Activated naive CD8-positive, alpha-beta T cell treated with anti-CD3 and anti-CD28 coated beads, Interleukin-2, amount 50 U/mL, for 24 hours (primary cell): ENCODE results near the gene AFG3L2.
"Not testable (repeated sequence)": the region's sequence is repeated elsewhere in the genome, so short reads cannot be mapped to it uniquely, and the experiment has no call there.

Experiments
- ATAC-seq: fragments of 150-1000 bp; cut with Tn5 transposase; one replicate; pipeline ENCODE4 v1.10.0; 2021
- DNase-seq: peaks from one replicate; pipeline ENCODE4 v3.0.0; 2021
- H3K27ac Mint-ChIP-seq: one replicate; pipeline ENCODE4 v1.8.0; 2021; ENCODE audit warnings: mild to moderate bottlenecking, mixed read lengths
- H3K27me3 Mint-ChIP-seq: one replicate; pipeline ENCODE4 v1.8.0; 2021; ENCODE audit warnings: mixed read lengths
- H3K36me3 Mint-ChIP-seq: one replicate; pipeline ENCODE4 v1.8.0; 2021; ENCODE audit warnings: low read depth, mixed read lengths
- H3K4me1 Mint-ChIP-seq: one replicate; pipeline ENCODE4 v1.8.0; 2021; ENCODE audit warnings: mixed read lengths
- H3K4me3 Mint-ChIP-seq: one replicate; pipeline ENCODE4 v1.8.0; 2021; ENCODE audit warnings: mild to moderate bottlenecking, moderate library complexity, mixed read lengths
- H3K9me3 Mint-ChIP-seq: one replicate; pipeline ENCODE4 v1.8.0; 2021; ENCODE audit warnings: mixed read lengths

AFG3L2 gene

DNA sequence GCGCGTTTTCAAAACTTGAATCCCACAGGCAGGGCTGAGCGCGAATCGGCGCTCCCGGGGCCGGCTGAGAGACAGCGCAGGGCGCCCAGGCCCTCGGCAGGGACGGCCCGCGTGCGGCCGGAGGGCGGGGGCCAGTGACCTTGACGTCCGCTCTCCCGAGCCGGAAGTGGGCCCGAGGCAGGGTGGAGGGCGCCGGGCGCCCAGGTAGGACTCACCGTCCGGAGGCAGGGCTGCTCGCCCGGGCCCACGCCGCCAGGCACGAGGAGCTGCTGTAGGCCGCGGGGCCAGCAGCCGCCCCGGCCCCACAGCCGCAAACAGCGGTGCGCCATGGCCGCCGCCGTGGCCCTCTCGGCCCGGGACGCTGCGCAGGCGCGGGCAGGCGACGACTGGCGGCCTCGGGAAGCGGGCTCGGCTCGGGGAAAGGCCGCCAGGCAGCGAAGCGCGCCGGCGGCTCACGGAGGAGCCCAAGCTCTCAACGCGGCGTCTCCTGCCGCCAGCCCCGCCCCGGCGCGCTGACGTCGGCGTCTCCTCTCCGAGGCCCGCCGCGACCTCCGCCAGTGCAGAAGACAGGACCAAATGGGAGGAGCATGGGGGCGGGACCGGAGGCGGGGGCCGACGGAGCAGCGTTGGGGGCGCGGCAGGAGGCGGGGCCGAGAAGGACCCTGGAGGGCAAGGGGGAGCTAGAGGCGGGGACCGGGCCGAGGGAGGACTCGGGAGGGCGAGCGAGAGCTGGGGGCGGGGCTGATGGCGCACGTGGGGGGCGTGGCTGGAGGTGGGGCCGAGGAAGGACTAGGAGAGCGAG is at the start of gene AFG3L2:
Gene AFG3L2 (minus strand): TSS at position 474 of the 802 bp plus-strand sequence. CDS start 145 bp downstream, at position 329.
- peak; percentile 100 for DNase-seq
- H3K9me3 Mint-ChIP-seq = no peaks in the 10 kb centered on the region
- peak; percentile 91 for ATAC-seq
- peak within 1 kb of the TSS; percentile 90 for H3K4me3 Mint-ChIP-seq
- peaks cover 41% of the 10 kb centered on the region for H3K4me1 Mint-ChIP-seq
- peak within 1 kb of the TSS; percentile 93 for H3K27ac Mint-ChIP-seq
- peaks cover 2% of the 10 kb centered on the region for H3K27me3 Mint-ChIP-seq
- H3K36me3 Mint-ChIP-seq = peaks cover 25% of the 10 kb centered on the region

DNA sequence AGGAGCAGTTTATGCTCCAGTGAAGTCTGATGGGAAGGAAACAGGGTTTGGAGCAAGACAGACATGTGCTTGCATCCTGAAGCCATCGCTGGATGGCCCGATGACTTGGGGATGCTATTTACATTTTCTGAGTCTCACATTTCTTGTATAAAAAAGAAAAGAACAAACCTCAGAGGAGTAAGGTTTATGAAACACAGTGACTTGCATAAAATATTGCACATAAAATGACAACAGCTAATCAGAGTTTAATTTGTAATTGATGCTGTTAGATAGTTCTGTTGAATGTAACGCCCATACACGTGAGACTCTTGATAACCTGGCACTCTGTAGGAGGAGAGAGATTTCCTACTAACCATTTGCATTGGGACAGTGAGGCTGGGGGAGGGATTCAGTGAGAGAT is 47.2 kb upstream of the AFG3L2 start:
- Mint-ChIP-seq H3K4me3 (no peak overlapping the region), H3K36me3 (peaks cover 3% of the 10 kb centered on the region), H3K4me1 (peaks cover 14% of the 10 kb centered on the region), H3K27ac (no peak overlapping the region), H3K27me3 (peaks cover 4% of the 10 kb centered on the region), H3K9me3 (no peaks in the 10 kb centered on the region)
- ATAC-seq = no peak
- no peak for DNase-seq

DNA sequence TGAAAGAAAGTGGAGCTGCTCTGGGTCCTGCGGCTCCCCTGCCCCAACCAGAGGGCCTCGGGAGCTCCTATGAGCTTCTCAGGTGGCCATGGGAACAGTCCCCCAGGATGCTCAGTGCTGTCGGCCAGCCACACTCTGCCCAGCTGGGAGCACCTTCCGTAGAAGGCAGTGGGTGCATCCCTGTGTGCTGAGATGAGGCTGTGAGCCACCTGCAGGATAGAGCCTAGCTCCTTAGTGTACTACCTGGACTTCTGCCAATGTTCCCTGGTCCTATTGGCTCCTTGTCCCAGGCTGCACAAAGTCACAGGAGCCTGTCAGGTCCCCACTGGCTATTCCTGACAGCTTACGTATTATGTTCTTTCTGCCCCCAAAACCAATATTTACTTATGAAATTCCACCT is 46.8 kb upstream of the AFG3L2 start:
- DNase-seq = no peak
- Mint-ChIP-seq H3K27me3 (peaks cover 4% of the 10 kb centered on the region), H3K9me3 (no peaks in the 10 kb centered on the region), H3K36me3 (peaks cover 3% of the 10 kb centered on the region), H3K27ac (no peak overlapping the region), H3K4me1 (peaks cover 14% of the 10 kb centered on the region), H3K4me3 (no peak overlapping the region)
- ATAC-seq = no peak

DNA sequence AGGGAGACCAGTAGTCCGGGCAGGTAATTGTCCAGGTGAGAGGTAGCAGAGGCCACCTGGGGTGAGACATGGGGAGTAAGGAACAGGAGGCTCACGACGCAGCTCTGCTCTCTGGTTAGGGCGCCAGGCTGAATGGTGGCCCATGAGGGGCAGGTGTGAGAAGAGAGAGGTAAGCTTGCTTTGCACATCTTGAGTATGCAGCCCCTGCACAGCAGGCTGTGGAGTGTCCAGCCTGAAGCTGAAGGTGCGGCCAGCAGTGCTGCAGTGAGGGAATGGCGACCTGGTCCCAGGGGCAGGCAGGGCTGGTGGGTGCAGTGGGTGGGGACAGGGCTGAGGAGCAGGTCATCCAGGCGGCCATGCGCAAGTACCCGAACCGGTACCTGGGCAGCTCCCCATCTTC is 46.4 kb upstream of the AFG3L2 start:
- no peaks in the 10 kb centered on the region for H3K9me3 Mint-ChIP-seq
- H3K4me1 Mint-ChIP-seq = peaks cover 18% of the 10 kb centered on the region
- H3K36me3 Mint-ChIP-seq = peaks cover 3% of the 10 kb centered on the region
- DNase-seq = no peak
- no peak overlapping the region for H3K4me3 Mint-ChIP-seq
- peaks cover 4% of the 10 kb centered on the region for H3K27me3 Mint-ChIP-seq
- no peak for ATAC-seq
- H3K27ac Mint-ChIP-seq = no peak overlapping the region

- Mint-ChIP-seq H3K4me3 (no peak overlapping the region), H3K27me3 (peaks cover 4% of the 10 kb centered on the region), H3K4me1 (peaks cover 19% of the 10 kb centered on the region), H3K9me3 (no peaks in the 10 kb centered on the region), H3K36me3 (peaks cover 3% of the 10 kb centered on the region), H3K27ac (no peak overlapping the region)
- ATAC-seq (no peak), DNase-seq (no peak)
Observed at GRCh38 chr18:12422936-12423335, 45.9 kb upstream of the AFG3L2 start.

GRCh38 chr18:12421732-12422131 is 44.7 kb upstream of the AFG3L2 start:
- Mint-ChIP-seq H3K36me3 (no peaks in the 10 kb centered on the region), H3K27me3 (peaks cover 4% of the 10 kb centered on the region), H3K4me3 (no peak overlapping the region), H3K27ac (no peak overlapping the region), H3K4me1 (peaks cover 14% of the 10 kb centered on the region), H3K9me3 (no peaks in the 10 kb centered on the region)
- DNase-seq (no peak), ATAC-seq (no peak)

- ATAC-seq (no peak), DNase-seq (no peak)
- peaks cover 4% of the 10 kb centered on the region for H3K27me3 Mint-ChIP-seq
- H3K36me3 Mint-ChIP-seq = no peaks in the 10 kb centered on the region
- peak overlapping the region; percentile 39 for H3K27ac Mint-ChIP-seq
- H3K4me3 Mint-ChIP-seq = peak overlapping the region; percentile 66
- no peaks in the 10 kb centered on the region for H3K9me3 Mint-ChIP-seq
- peaks cover 12% of the 10 kb centered on the region for H3K4me1 Mint-ChIP-seq
Observed at GRCh38 chr18:12420821-12421421, 43.9 kb upstream of the AFG3L2 start.

- no peaks in the 10 kb centered on the region for H3K9me3 Mint-ChIP-seq
- no peak overlapping the region for H3K4me3 Mint-ChIP-seq
- DNase-seq (no peak), ATAC-seq (no peak)
- H3K4me1 Mint-ChIP-seq = peaks cover 12% of the 10 kb centered on the region
- H3K36me3 Mint-ChIP-seq = peaks cover 2% of the 10 kb centered on the region
- H3K27me3 Mint-ChIP-seq = peaks cover 4% of the 10 kb centered on the region
- no peak overlapping the region for H3K27ac Mint-ChIP-seq
Observed at GRCh38 chr18:12417687-12418086, 40.7 kb upstream of the AFG3L2 start.

DNA sequence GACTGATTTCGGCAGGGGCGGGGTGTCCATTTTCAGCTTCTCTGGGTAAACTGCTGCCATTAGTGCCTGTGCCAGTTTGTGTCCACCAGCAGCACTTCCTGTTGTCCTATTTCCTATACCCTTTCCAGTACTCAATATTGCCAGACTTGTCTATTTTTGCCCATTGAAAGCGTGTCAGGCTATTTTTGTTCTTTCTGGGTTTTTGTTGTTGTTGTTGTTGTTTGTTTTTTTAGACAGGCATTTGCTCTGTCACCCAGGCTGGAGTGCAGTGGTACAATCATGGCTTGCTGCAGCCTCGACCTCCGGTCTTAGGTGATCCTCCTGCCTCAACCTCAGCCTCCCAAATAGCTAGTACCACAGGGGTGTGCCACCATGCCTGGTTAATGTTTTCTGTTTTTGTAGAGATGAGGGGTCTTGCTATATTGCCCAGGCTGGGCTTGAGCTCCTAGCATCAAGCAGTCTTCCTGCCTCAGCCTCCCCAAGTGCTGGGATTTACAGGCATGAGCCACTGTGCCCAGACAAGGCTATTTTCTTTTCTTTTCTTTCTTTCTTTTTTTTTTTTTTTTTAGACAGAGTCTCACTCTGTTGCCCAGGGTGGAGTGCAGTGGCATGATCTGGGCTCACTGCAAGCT is 39.2 kb upstream of the AFG3L2 start:
- no peak overlapping the region for H3K27ac Mint-ChIP-seq
- no peak overlapping the region for H3K4me3 Mint-ChIP-seq
- peaks cover 2% of the 10 kb centered on the region for H3K27me3 Mint-ChIP-seq
- H3K36me3 Mint-ChIP-seq = peaks cover 2% of the 10 kb centered on the region
- DNase-seq (no peak), ATAC-seq (no peak)
- H3K4me1 Mint-ChIP-seq = peaks cover 11% of the 10 kb centered on the region
- no peaks in the 10 kb centered on the region for H3K9me3 Mint-ChIP-seq

GRCh38 chr18:12411456-12411855 is 34.4 kb upstream of the AFG3L2 start:
- Mint-ChIP-seq H3K9me3 (no peaks in the 10 kb centered on the region), H3K4me1 (peaks cover 17% of the 10 kb centered on the region), H3K27me3 (peaks cover 7% of the 10 kb centered on the region), H3K27ac (no peak overlapping the region), H3K36me3 (peaks cover 2% of the 10 kb centered on the region), H3K4me3 (no peak overlapping the region)
- ATAC-seq = no peak
- DNase-seq = no peak

DNA sequence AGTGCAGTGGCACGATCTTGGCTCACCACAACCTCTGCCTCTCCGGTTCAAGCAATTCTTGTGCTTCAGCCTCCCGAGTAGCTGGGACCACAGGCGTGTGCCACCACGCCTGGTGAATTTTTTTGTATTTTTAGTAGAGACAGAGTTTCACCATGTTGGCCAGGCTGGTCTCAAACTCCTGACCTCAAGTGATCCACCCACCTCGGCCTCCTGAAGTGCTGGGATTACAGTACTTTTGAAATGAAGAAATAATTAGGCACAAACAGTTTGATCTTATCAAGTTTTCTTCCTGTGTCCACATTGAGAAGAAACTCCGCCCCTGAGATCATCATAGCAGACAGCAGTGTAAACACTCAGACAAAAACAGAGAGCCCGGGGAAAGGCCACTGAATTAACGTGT is 33.7 kb upstream of the AFG3L2 start:
- not testable (repeated sequence) for H3K36me3 Mint-ChIP-seq, DNase-seq, H3K9me3 Mint-ChIP-seq, H3K4me3 Mint-ChIP-seq, ATAC-seq, H3K27ac Mint-ChIP-seq
- Mint-ChIP-seq H3K4me1 (peaks cover 23% of the 10 kb centered on the region), H3K27me3 (peaks cover 14% of the 10 kb centered on the region)

- no peak for ATAC-seq
- peaks cover 21% of the 10 kb centered on the region for H3K27me3 Mint-ChIP-seq
- peaks cover 24% of the 10 kb centered on the region for H3K4me1 Mint-ChIP-seq
- H3K36me3 Mint-ChIP-seq = peaks cover 2% of the 10 kb centered on the region
- no peak overlapping the region for H3K4me3 Mint-ChIP-seq
- DNase-seq = no peak
- no peaks in the 10 kb centered on the region for H3K9me3 Mint-ChIP-seq
- no peak overlapping the region for H3K27ac Mint-ChIP-seq
Observed at GRCh38 chr18:12410081-12410481, 33.1 kb upstream of the AFG3L2 start.

DNA sequence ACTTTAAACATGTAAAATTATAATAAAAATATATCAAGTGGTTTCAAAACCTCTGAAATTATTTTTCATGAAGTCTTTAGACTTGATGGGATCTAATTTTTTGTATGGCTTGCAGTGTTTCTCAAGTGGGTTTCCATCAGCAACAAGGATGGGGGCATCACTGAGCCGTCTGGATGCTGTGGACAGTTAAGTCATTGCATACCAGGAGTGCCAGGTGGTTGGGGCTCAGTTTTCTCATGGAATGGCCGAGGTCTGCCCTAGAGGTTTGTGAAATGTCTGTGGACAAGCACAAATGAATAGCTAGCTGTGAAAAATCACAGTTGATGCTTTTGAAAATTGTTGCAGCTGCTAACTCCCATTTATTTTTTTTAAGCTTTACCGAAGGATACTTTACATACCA is 32.4 kb upstream of the AFG3L2 start:
- Mint-ChIP-seq H3K4me3 (no peak overlapping the region), H3K36me3 (peaks cover 2% of the 10 kb centered on the region), H3K4me1 (peaks cover 24% of the 10 kb centered on the region), H3K27me3 (peaks cover 27% of the 10 kb centered on the region), H3K9me3 (no peaks in the 10 kb centered on the region), H3K27ac (no peak overlapping the region)
- DNase-seq = no peak
- ATAC-seq = no peak

DNA sequence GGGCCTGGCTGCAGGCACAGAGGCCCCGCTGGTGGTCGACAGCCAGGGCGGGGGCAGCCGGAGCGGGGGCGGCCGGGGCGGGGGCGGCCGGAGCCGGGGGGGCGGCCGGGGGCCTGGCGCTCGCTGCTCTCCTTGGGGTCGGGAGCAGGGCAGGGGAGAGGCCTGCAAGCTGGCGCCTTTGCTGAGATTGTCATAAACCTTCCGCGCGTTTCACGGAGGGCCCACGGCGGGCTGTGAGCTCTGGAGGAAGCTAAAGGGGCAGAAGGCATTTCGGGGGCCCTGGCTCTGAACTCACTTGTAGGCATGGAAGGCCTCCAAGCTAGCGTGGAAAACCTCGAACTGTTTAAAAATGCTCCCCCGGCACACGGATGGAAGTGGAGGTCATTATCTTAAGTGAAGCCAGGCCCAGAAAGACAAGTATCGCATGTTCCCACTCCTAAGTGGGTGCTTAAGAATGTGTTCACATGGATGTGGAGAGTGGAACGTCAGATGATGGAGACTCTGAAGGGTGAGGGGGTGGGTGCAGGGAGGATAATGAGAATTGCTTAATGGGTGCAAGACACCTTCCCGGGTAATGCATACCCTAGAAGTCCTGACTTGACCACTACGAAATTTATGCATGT is 31.3 kb upstream of the AFG3L2 start:
- ATAC-seq = peak; percentile 11
- peak; percentile 28 for DNase-seq
- Mint-ChIP-seq H3K27me3 (peaks cover 35% of the 10 kb centered on the region), H3K27ac (peak overlapping the region; percentile 72), H3K4me1 (peaks cover 31% of the 10 kb centered on the region), H3K36me3 (no peaks in the 10 kb centered on the region), H3K4me3 (peak overlapping the region; percentile 88), H3K9me3 (no peaks in the 10 kb centered on the region)
